HG03095 (cell line): ENCODE results near the gene SHTN1.
A peak's percentile ranks its signal among the peaks of the same experiment; 100 is the strongest.

Source experiments
- ATAC-seq: cut with Tn5 transposase; IDR thresholded peaks from one replicate; pipeline ENCODE4 v1.9.1; 2021; ENCODE audit warnings: moderate library complexity; ENCODE audit not compliant: unreplicated experiment

SHTN1 gene

DNA sequence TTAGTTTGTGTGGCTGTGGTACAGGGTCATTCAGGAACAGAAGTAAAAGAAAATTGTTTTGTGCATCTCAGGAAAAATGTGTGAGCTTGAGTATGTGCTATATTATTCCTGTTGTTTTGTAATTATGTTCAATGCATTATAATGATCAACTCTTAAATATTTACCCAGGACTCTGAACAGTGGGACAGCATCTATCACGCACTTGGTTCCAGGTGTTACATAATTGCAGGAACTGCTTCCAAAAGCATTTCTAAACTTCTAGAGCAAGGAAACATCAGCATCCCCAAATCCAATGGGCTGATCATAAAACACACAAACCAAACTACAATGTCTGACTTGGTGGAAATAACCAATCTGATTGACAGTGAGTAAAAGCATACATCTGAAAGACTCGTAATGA, 129.1 kb downstream of the SHTN1 start:
- no peak for ATAC-seq

DNA sequence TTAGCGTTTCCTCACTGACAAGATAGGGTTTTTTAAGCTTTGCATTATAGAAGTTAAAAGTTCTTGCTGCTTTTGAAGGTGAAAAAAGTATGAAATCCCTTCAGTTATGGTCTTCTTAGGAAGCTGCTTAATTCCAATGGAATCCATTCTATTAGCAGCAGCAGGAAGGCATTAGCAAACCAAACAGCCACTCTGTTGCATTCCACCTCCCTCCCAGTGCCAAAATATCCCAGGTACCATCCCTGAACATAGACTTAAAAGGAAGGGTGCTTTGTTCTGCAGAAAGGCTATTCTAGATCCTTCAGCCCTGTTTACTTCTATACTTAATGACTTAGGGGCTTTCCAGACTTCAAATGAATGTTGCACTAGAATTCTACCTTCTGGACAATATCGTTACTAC, 131.9 kb downstream of the SHTN1 start:
- ATAC-seq = no peak

DNA sequence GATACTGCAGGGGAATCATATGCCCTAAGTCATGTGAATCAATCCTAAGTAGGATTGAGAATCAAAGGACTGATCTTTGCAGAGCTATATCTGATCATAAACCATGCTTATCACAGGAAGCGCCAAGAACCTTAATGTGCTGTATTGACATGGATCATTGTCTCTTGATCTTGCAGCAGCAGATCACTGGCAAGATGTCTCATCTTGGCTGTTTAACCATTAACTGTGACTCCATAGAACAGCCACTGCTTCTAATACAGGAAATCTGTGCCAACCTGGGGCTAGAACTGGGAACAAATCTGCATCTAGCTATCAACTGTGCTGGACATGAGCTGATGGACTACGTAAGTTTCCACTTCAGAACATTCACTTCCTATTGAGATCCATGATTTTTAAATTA, 134.0 kb downstream of the SHTN1 start:
- no peak for ATAC-seq

DNA sequence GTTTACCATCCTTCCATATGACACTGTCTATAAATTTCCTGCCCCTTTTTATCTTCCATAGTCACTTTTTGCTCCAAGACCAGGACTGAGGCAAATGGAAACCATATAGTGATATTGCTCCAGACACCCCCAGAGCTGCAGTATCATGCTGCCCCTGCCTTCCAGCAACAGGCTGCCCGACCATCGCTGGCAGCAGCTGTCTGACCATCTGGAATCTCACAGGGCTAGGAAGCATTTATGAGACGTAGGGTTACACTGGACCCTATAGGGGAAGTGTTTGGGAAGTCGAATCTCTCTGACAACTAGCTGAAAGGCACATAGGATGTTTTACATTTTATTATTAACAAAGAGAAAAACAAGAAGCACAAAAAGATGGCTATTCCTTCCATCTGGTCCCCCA, 136.3 kb downstream of the SHTN1 start:
- ATAC-seq = no peak

DNA sequence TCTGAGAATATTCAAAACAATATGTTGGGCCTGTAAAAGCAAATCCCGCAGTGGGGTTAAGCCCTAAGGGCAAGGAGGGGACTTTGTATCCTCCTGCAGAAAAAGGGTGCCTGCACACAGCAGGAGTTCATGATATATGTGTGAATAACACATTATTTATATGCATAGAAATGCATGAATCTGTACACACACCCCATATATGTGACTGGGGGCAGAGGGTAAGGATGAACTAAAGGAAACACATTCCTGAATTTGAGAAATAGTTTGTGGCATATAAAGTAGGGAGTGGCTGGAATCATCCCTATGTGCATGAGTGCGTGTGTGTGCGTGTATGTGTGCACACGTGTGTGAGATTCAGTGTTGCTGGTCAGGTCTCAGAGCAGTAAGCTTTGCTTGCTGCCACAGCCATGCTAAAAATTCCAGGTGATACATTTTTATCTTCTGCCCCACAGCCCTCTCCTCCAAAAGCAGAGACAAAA, 136.8 kb downstream of the SHTN1 start:
- ATAC-seq = no peak

DNA sequence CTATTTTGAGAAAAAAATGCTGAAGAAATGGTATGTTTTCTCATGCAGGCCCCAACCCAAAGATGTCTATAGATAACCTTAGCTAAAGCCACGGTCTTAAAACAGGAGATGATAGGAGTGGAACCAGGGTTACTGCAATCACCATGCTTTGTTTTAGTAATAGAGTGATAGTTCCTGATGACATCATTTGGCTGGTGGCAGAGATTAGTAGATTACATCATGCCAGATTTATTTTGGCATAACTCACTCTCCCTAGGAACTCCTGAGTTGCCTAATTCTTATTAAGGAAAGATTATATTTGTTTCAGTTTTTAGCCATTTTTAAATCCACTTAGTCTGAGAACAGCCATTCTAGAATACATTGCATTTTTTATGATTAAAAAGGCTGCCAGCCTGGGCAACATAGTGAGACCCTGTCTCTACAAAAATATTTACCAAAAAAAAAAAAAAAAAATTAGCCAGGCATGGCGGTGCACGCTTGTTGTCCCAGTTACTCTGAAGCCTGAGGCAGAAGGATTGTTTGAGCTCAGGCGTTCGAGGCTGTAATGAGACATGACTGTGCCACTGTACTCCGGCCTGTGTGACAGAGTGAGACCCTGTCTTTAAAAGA, 137.9 kb downstream of the SHTN1 start:
- no peak for ATAC-seq

DNA sequence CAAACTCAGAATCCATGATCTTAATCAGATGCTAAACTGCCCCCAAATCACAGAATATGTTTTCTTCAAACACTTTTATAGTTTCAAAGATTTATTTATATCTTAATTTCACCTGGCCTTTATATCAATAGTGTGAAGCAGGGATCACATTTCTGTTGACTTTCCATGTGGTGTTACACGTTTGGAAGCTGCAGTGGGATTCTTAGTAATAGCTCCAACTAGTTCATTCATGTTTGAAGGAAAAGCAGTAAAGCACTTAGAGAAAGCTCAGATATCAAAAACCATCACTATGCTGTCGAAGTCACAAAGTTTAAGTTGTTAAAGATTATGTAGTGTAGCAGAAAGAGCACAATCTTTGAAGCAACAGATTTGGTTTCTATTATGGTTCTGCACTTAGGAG, 138.9 kb downstream of the SHTN1 start:
- ATAC-seq = no peak

DNA sequence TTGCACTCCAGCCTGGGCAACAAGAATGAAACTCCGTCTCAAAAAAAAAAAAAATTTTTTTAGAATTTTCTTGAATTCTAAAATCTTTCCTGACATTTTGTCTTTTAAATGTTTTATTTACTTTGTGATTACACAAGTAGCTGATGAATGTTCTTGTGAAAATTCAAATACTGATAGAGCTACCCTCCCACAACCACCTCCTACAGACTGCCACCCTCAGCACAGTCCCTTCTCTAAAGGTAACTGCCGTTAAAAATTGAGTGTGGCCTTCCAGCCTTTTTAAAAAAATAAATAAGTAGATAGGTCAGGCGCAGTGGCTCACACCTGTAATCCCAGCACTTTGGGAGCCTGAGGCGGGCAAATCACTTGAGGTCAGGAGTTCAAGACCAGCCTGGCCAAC, 140.6 kb downstream of the SHTN1 start:
- ATAC-seq = no peak

DNA sequence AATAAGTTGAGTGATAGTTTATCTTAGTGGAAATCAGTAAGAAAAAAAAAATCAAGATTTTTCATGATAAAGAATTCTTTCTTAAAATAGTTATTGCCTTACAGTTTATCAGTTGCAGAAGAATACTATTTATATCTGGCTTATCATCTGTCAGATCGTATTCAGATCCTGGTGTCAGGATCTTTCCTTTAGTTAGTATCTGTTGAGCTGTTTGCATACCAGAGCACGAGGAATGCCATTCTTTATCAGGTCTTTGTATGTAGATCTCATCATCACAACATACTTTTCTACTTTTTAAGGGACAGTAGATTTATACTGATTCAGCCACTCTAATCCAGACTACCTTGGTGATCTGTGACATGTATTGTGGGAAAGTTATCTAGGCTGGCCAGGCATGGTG, 143.2 kb downstream of the SHTN1 start:
- no peak for ATAC-seq

DNA sequence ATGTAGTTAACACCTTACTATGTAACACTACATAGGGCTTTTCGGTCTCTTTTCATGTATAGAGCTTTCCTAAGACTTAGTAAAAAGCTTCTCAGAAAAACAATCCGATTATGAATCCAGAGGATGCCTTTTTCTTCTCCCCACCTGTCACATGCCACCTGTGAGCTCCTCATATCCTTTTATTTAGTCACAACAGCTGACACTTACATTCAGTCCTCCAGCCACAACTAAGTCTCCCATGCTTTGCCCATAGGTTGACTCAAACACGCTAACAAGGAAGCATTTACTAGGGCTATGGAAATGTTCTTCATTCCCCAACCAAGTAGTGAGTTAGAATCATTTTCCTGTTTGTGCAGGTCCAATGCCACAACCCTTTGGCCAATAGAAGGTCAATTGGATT, 147.8 kb downstream of the SHTN1 start:
- no peak for ATAC-seq

DNA sequence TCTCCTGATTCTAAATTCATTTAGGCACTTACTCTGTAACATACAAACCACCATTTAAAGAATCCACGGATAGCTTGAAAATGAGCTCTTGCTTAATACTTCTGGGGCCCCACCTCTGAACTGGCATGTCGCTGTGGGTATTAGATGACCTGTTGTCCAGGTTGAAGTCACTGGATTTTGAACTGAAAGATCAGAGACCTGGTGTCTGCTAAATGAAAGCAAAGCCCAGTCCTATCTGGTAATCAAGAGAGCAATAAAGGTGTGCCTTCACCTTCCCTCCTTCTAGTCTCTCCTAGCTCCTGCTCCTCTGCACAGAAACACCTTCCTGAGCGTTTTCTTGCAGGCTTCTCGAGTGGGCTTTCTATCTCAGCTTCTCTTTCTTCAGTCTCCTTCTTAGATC, 151.3 kb downstream of the SHTN1 start:
- ATAC-seq = no peak

DNA sequence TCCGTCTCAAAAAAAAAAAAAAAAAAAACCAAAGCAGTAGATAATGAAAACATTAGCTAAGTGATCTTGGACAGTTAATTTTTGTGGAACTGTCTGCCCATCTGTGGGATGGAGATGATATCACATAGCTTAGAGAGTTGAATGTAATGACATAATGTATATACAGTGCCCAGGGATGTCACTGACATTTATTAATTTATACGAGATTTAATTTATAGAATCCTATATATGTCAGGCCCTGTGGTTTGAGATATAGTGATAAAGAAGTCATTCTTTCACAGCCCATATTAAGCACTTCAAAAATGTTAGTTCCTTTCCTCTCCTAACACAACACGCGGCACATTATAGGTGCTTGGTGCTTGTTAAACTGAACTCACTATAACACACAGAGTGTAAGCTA, 151.7 kb downstream of the SHTN1 start:
- ATAC-seq = no peak

DNA sequence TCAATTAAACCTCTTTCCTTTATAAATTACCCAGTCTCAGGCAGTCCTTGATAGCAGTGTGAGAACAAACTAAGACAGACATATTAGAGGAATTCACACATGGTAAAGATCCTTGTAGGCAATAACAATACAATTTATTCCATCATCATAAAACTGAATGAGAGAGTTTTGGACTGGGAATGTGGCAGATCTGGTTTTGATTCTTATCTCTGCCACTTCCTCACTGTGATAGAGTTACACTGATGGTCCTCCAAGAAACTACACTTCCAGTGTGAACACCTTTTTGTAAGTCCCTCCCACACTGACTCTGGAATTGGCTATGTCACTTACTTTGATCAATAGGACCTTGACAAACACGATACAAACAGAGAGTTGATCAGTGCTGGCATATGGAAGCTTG, 152.7 kb downstream of the SHTN1 start:
- no peak for ATAC-seq

DNA sequence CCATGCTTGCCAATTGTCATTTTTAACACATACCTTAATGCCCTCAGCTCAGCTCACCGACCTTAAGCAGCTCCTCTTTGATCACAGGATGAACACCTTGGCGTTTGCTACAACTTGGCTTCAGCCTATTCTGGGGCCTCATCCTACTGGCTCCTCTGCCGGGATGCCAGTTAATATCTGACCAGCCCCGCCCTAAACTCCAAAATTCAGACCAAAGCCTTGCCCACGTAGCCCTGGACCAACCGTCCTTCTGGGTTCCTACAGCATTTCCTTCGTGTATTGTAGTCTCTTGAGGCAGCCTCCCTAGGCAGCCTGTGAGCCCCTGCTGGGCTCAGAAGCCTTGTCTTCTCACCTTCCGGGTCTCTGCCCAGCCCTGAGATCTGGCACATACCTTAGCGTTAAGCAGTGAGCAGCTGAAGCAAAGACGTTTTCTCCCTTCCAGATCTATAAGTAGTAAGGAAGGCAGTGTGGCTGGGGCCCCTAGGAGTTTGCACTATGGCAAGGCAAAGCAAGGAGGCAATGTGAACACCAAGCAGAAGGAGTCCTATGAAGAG, 154.9 kb downstream of the SHTN1 start:
- ATAC-seq = no peak

DNA sequence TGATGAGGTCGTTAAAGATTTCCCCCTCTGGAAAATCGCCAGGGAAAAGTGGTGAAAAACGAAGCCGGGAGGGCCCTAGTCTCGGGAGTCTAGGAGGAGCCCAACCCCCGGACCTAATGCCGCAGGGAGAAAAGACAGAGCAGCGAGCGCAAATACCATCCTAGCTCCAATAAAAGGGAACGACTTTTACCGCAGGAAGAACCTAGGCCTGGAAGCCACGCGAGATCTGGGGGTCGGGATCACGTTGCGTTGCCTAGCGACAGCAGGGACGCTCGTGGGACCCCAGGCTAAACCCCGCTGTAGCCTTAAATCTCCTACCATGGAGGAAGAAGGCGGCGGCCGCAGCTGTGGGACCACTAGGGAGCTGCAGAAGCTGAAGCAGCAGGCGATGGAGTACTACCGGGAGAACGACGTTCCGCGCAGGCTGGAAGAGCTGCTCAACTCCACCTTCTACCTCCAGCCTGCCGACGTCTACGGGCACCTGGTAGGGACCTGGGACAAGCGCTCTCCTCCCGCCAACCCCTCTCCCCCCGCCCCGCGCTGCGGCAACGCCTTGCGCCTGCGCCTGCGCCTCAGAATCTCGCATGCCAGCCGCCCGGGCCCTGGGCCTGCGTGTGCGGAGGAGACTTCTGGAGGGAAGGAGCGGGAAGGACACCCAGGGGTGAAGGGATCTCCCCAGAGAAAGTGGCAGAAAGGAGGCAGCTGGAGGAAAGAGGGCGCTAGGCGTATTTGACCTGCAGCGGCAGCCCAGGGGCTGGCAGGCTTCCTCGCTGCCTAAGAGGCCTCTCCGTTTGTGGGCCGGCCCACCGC, 155.5 kb downstream of the SHTN1 start, which contains the start of gene ENO4:
Gene ENO4, plus strand, starts transcription at position 252 of the 810 bp plus-strand sequence. Its CDS starts 68 bp downstream, at position 320.
- ATAC-seq = peak; percentile 43

DNA sequence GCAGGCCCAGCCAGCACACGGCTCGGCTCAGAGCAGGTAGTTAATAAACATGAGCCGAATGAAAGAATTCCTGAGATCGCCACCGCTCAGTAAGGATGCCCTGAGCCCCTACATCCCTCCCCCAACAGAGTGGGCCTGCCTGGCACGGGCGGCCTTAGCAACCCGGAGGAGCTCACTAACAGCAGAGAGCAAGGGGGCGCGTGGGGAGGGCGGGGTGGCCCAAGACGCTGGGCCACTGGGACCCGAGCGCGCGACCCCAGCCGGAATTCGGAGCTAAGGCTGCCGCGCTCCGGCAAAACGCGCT, 156.1 kb downstream of the SHTN1 start:
- no peak for ATAC-seq

DNA sequence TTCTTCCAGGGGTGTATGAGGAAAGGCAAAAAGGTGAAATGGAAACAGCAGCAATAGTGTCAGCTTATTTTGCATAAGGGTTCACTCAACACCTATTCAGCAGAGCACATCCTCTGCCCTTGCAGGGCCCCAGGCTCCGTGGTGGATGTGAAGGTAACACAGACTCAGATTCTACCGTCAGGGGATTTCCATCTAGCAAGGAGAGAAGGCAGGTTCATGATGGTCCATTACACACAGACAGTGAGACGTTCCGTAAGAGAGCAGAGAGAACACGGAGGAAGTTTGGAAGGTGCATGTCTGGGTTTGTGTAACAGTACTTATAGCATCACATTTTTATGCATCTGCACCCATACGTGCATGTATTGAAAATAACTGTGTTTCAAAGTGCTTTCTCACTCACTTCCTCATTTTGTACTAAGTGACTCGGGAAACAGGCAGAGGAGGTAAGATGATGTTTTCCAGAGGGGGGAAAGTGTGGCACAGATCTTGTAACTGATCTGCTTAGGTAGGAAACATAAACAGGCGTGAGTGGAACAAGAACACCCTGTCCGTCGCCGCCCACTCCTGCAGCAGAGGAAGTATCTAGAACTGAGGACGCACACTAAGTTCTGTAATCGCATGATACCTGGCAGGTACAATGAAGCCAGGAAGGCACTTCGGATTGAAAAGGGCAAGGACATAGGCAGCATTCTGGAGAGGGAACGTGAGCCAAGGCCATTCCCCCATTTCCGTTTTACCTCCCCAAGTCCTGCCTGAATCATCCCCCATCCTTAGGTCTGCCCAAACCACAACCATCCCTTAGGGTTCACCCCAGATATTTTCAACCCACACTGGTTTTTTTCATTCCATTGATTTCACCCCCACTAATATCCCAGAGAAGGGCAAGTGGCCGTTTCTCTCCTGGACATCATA, 156.7 kb downstream of the SHTN1 start:
- ATAC-seq = peak; percentile 78

DNA sequence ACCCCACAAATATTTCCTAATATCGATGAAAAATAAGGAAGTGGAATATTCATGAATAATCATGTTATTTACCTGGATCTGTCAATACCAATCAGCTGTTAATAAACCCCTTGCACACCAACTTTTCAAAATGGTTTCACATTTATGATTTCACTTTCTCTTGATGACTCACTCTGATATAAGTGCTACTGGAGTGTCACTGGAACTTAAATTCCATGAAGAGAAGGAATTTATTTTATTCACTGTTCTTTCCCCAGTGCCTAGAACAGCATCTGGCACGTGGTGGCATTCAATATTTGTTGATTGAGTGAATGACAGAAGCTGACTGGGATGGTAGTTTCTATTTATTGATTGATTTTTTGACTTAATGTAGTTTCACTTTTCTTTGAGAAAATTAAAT, 159.2 kb downstream of the SHTN1 start:
- ATAC-seq = no peak

DNA sequence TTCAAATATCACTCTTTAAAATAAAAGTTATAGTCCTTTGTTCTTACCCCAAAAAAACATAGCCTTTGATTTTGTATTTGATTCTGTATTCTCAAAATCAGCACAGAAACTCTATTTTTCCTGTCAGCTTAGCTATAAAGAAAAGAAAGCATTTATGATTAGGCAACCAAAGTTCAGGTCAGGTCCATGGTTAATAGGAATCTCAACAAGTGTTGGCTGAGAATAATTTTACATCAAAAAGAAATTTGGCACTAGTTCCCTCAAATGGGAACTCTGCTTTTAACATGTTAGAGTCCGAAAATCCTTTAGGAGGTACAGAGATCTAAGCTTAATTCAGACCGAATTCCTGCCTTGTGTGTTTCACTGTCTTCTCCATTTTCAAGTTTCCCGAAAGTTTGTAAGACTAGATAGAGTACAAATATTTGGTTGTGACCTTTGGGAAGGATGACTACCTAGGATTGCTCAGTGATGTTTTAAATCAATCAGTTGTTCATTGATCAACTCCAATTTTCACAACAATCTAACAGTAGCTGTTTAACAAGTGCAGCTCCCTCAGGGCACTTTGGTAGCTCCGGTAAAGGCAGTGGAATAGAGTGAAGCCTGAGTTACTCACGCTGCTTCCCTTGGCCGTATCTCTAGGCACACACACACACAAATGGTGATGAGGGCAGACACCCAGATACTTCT, 164.5 kb downstream of the SHTN1 start:
- no peak for ATAC-seq

DNA sequence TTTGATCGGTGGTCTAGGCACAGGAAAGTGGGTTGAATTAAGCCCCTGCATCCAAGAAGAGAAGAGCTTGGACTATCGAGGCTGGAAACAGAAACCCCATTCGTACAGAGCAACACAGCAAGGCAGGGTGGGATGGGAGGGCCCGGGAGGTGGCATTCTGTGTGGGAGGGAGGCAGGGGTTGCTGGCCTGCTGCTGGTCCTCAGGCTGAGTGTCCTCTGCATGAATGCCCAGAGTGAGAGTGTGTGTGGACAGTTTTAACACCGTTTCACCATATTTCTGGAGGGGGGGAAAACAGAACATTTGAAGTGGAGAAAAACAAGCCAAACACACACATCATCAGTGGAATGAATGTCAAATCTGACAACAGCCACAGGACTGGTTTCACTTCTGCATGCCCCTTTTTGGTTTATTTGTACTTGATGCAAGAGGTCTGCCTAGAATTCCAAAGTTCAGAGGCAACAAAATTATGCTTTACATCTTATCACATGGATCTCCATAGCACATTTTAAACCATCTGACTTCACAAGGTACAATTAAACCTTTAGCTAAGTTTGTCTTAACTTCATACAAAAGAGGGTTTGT, 166.8 kb downstream of the SHTN1 start:
- peak; percentile 71 for ATAC-seq
